ENCODE data around the gene CDS2.

- TF ChIP-seq CTCF (IDR thresholded peaks at IDR 0.05; ENCODE audit: insufficient read depth, low read length, poor library complexity, severe bottlenecking) (no peak), EZH2phosphoT487 (conservative IDR thresholded peaks at IDR 0.05; ENCODE audit: low read length) (no peak)
Observed at GRCh38 chr20:5128886-5129285, 2.1 kb downstream of the CDS2 start.
